Activated CD8-positive, alpha-beta memory T cell treated with anti-CD3 and anti-CD28 coated beads for 24 hours (primary cell): Measurements from ENCODE around the gene ENG.
A peak's percentile ranks its signal among the peaks of the same experiment; 100 is the strongest.
"Not testable (repeated sequence)": the region's sequence is repeated elsewhere in the genome, so short reads cannot be mapped to it uniquely, and the experiment has no call there.

Source experiments
- DNase-seq: peaks from one replicate; pipeline ENCODE4 v3.0.0-alpha.2; 2020

ENG gene

DNA sequence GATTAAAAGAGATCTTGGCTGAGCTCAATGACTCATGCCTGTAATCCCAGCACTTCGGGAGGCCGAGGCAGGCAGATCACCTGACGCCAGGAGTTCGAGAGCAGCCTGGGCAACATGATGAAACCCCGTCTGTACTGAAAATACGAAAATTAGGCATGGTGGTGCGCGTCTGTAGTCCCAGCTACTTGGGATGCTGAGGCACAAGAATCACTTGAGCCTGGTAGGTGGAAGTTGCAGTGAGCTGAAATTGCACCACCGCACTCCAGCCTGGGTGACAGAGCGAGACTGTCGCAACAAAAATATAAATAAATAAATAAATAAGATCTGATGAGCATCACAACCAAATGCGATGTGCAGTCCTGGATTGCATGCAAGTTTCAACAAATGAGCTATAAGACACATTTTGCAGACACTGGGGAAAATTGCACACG is 8.7 kb upstream of the ENG start:
- no peak for DNase-seq

- DNase-seq, result peak; percentile 81
Observed at GRCh38 chr9:127862075-127863011, 7.9 kb upstream of the ENG start.

- no peak for DNase-seq
Observed at GRCh38 chr9:127860779-127861178, 6.3 kb upstream of the ENG start.

DNA sequence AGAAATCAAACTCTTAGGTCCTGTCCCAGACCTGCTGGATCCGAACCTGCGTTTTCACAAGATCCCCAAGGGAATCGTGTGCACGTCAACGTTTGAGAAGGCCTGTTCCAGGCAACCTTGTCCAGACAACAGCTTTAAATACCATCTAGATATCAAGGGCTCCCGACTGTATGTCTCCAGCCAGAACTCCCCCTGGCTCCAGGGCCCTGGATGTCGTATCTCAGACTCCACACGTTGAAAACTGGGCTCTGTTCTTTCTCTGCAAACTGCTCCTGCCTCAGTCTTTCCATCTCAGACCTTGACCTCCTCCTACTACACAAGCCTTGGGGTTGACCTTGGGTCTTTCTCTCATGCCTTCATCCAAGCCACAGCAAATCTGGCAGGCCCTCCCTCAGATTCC is 5.8 kb upstream of the ENG start:
- DNase-seq, result no peak

DNA sequence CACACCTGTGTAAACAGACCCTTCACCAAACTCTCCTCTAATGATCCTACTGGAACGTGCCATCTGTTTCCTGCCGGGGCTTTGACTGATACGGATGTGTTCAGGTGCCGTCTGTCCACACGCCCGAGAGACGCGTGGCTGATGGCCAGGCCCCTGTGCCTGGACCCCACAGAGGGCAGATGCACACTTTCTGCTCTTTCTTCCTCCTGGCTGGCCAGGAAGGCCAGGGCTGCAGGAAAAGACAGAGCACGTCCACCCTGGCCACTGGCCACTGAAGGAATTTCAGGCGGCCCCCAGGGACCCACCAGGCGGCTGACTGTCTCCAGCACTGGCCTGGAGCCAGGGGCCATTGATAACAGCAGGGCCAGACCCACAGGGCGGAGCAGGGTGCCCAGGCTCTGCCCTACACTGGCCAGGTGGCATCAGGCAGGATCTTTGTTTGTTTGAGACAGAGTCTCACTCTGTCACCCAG is 3.6 kb upstream of the ENG start:
- DNase-seq, result no peak

DNA sequence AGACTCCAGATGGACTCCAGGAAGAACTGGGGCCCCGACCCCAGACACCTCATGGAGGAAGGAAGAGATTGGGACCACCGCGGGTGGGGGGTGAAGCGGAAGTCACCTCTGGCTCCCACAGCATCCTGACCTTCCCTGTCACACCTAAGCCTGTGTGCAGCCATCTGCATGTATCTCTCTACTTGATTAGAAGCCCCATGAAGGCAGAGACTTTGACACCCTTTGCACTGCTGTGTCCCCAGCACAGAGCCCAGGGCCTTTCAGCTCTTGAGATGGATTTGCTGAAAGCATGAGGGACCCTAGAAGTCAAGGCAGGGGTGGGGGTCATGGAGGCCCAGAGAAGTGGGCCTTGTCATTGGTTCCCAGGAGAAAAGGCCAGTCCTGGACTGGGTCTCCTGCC is 2.8 kb upstream of the ENG start:
- DNase-seq, result no peak

GRCh38 chr9:127856729-127857116 is 2.3 kb upstream of the ENG start:
- DNase-seq, result no peak

DNA sequence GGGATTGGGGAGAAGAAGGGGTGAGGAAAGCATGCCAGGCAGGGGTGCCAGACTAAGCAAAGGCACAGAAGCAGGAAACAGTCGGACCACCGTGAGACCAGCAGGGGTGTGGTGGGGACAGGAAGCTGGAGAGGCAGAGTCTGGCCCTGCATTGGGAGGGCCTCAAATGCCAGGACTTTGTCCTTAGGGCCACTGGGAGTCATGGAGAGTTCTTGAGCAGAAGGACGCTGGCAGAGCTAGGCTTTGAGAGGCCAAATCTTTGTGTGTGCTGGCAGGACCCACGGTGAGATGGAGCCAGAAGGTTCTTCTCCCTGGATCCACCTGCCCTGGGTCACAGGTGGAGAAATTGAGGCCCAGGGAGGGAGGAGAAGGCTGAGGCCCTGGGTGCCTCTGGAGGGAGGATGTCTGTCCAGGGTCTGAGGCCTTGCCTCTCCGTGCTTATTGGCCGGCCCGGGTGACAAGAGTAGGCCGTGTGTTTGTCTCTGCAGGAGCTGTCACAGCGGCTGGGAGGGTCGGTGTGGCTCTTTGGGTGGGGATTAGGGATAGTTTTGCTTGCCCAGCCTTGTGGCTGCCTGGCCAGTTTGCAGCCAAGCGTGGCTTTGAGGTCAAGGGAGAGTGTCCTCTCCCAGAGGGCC is 1.8 kb upstream of the ENG start:
- no peak for DNase-seq

DNA sequence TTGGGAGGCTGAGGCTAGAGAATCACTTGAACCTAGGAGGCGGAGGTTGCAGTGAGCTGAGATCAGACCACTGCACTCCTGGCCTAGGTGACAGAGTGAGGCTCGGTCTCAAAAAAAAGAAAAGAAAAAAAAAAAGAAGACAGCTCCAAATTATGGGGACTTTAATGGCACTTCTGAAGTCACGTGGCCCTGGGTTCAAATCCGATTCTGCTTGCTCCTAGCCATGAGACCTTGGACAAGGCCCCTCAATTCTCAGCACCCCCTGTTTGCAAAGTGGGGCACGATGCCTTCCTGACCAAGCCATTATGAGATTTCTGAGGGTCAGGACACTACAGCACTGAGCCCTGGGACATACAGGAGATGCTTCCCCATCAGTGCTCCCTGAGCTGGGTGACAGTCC is 1.1 kb upstream of the ENG start:
- DNase-seq, result no peak

GRCh38 chr9:127854960-127855359 is 502 bp upstream of the ENG start:
- no peak for DNase-seq

DNA sequence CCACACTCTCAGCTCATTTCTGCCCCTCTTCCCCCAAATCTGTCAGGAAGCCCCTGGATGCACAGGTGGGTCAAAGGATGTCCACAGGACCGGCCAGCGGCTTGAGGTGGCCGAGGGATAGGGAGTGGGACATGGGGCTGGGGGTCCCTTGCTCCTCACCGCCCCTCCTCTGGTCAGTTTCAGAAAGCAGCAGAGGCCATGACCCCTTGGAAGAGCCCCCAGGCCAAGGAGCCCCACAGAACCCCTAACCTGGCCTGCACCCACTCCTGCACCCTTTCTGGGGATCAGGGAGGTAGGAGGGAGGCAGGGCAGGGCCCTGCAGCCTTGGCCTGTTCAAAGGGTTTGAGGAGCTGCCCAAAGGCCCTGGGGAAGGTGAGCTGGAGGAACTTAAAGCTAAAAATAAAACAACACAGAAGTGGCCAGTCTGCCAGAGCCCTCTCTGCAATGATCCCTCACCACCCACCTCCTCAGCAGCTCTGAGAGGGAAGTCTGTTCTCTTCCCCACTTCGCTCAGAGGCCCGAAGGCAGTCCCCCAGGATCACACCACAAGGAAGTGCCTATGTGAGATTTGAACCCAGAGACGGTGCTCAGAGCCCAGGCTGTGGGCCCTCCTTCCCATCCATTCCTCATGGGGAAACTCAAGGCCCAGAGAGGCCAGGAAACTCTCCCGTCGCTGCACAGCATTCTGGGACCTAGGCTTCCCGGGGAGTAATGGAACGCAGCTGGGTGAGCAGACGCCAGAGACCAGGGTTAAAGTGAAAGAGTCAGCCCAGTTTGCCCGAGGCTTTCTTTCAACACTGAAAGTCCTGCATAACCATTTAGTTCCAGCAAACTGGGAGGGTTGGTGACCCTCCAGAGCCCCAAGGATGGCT is 910 bp downstream of the ENG start:
- DNase-seq, result no peak

- DNase-seq, result no peak
Observed at GRCh38 chr9:127852829-127853228, 1.6 kb downstream of the ENG start.

DNA sequence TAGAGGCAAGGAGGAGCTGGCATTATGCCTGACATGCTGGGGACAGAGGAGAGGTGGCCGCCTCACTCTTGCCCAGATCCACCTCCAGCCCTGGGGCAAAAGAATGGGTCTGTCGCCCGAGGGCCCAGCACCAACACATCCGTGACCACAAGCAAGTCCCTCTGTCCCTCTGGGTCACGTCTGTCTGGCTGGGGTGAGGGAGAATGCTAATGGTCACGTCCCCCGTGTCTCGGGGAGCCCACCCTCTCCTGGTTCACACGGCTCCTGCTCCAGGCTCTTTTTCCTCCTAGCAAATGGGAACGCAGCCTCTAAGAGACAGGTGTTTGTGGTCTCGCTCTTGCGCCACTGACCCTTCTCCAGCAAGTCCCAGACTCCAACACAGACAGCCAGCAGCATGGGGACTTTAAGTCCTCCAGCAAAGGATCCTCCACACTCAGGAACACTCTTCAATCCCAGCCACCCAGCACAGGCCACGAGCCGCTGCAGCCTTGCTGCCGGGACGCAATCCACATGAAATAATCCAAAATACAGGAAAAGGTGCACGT is 4.1 kb downstream of the ENG start:
- DNase-seq, result no peak

DNA sequence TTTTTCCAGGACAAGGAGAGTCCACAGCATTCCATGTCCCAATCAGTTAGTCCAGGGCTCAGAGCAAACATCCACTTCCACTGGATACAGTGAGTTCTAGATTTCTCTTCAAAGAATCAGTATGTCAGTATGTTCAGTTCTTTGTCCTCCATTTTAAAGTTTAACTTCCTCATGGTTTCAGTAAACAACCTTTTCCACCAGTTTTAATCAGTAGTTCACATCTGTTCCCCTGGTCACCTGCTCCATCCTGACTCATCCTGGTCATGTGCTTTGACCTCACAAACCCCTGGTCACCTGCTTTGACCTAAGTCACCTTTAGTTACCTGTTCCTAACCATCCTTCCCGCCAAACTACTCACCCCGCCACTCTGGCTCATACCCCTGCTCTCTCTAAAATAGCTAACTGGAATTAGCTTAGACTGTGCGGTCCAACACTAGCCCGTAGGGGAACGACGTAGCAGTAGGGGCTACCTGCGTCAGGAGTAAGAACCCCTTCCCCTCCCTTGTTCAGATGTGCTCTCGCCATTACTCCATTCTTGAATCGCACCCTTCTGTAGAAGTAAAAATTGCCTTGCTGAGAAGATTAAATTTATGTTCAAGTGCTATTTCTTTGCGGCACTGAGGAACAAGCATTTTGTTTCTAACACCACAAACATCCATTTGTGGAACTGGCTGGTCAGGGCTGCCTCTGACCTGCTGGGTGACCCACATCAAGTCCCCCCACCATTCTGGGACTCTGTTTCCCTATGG is 5.5 kb downstream of the ENG start:
- no peak for DNase-seq

GRCh38 chr9:127847833-127848755 is 6.4 kb downstream of the ENG start:
- no peak for DNase-seq

DNA sequence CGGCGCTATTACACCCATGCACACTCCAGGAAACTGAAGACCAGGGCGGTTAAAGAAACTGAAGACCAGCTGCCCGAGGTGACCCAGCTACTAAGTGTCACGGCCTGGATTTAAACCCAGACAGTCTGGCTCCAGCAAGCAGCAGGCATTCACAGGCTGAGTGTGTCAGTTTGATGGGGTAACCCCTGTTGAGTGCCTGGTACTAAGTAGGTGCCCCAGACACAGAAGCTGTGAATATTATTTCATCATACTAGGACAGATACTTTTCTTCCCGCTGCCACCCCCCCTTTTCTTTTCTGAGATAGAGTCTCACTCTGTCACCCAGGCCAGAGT is 7.3 kb downstream of the ENG start:
- DNase-seq, result no peak

DNA sequence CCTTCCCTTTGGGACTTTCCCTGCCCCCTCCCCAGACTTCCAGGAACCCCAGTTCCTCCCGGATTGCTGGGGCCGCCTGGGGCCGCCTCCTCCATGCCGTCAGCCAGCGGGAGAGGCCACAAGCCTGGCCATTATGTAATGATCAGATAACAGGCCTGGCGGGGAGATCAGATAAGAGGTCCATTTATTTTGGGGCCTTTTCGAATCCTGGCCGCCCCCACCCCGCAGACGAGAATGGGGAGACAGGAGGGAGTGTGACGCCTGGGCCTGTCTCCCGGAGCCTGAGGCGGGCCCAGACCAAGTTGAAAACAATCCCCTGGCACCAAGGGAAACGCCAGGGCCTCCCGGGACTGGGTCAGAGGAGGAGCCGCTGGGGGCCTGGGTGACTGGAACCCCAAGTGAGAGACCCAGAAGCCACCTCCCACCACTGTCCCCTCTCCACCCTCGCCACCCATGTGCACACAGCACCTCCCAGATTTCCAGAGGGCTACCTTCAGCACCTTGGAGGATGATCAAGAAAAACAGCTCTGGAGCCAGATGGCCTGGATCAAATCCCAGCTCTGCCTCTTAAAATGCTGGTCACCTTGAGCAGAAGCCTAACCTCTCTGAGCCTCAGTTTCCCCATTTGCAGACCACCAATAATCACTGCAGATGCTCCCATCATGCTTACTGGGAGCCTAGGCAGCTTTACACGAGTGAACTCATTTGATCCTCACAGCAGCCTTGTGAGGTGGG is 7.8 kb downstream of the ENG start:
- DNase-seq, result no peak

- not testable (repeated sequence) for DNase-seq
Observed at GRCh38 chr9:127845619-127846018, 8.8 kb downstream of the ENG start.

GRCh38 chr9:127844821-127845359 is 9.6 kb downstream of the ENG start:
- DNase-seq, result no peak
